Thoracic aorta (tissue), 2 donors: ENCODE data around the gene KLHL2. TPM values are rescaled to one million over a fixed set of nuclear protein-coding genes. Genes with fewer than 3 reads are reported as not detected.

Experiments used
- ATAC-seq: fragments of 150-250 bp; one replicate; pipeline ENCODE4 v1.8.0; 2017; ENCODE audit warnings: low read depth; ENCODE audit not compliant: insufficient number of reproducible peaks, low FRiP score
- DNase-seq: peaks from one replicate; pipeline ENCODE4 v3.0.0-alpha.2; 2020; ENCODE audit warnings: low spot score
- H3K27ac ChIP-seq, 2 donors: fragments of 200-600 bp; sonication (generic); 1 replicate in 1 of 2; 2 replicates in 1 of 2; pipeline ENCODE4 v1.5.1; 2016; ENCODE audit warnings: mild to moderate bottlenecking in 2 of 2, moderate library complexity in 2 of 2
- H3K27me3 ChIP-seq: fragments of 200-600 bp; sonication (generic); replicated peaks from 2 replicates; pipeline ENCODE4 v1.6.0; 2016; ENCODE audit warnings: mild to moderate bottlenecking; ENCODE audit not compliant: insufficient read depth
- H3K36me3 ChIP-seq: fragments of 200-600 bp; sonication (generic); one replicate; pipeline ENCODE4 v1.5.1; 2016
- H3K4me1 ChIP-seq, 2 donors: fragments of 200-600 bp; sonication (generic); 1 replicate in 1 of 2; 2 replicates in 1 of 2; pipeline versions ENCODE4 v1.5.1 to v1.6.0; 2016; ENCODE audit warnings: low read depth in 2 of 2, mild to moderate bottlenecking in 1 of 2; ENCODE audit not compliant: control insufficient read depth in 1 of 2
- H3K4me3 ChIP-seq: fragments of 200-600 bp; sonication (generic); 2 replicates; pipeline ENCODE4 v1.5.1; 2016; ENCODE audit warnings: mild to moderate bottlenecking
- H3K9me3 ChIP-seq: fragments of 200-600 bp; sonication (generic); 2 replicates; pipeline ENCODE4 v1.5.1; 2016
- total RNA-seq, 2 donors: library from RNA; depleted of rRNA; stranded (reverse); fragments of >200 nt; gene quantifications; one replicate each; pipeline versions ENCODE4 v1.1.0 to v1.2.3, GENCODE V29; 2016
- TF ChIP-seq, protein P1 (sequence below): fragments of 200-600 bp; sonication (generic); IDR thresholded peaks from one replicate; pipeline ENCODE4 v1.5.1; 2019; ENCODE audit warnings: antibody characterized with exemption

KLHL2 gene
- total RNA-seq, 2 donors from 2014 or later, result 13.5 to 48.2 TPM

DNA sequence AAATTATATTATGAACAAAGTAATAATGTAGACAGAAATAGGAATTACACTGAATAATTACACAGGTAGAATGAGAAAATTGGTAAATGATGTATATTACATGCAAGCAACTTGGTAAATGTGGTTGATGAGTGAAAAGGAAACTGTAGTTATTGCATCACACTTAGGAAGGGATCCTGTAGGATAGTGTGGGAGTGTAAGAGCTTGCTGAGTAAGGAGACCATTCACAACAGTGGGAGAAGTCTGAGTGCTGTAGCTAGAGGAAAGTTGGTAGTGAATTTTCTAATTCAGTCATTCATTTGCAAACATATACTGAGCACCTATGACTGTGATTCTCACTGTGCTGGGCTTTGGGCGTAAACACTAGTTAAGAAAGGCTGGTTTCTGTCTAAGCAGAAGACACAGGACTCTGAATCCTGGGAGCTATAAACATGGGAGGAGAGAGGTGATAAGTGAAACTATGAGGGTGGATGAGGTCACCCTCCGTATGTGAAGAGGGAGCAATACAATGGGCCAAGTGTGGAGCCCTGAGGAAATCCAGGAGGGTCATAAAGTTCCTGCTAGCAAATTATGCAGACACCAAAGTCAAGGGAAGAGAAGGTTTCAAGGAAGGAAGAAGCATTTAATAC lies 157.2 kb downstream of the KLHL2 start:
- no peaks in the 10 kb centered on the region for H3K27me3 ChIP-seq
- no peaks in the 10 kb centered on the region for H3K9me3 ChIP-seq
- H3K27ac ChIP-seq, result no peak overlapping the region
- TF ChIP-seq, protein P1, sequence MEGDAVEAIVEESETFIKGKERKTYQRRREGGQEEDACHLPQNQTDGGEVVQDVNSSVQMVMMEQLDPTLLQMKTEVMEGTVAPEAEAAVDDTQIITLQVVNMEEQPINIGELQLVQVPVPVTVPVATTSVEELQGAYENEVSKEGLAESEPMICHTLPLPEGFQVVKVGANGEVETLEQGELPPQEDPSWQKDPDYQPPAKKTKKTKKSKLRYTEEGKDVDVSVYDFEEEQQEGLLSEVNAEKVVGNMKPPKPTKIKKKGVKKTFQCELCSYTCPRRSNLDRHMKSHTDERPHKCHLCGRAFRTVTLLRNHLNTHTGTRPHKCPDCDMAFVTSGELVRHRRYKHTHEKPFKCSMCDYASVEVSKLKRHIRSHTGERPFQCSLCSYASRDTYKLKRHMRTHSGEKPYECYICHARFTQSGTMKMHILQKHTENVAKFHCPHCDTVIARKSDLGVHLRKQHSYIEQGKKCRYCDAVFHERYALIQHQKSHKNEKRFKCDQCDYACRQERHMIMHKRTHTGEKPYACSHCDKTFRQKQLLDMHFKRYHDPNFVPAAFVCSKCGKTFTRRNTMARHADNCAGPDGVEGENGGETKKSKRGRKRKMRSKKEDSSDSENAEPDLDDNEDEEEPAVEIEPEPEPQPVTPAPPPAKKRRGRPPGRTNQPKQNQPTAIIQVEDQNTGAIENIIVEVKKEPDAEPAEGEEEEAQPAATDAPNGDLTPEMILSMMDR, result no peak
- H3K36me3 ChIP-seq, result no peaks in the 10 kb centered on the region
- DNase-seq, result no peak
- no peaks in the 10 kb centered on the region for H3K4me1 ChIP-seq
- H3K4me3 ChIP-seq, result no peak overlapping the region
- ATAC-seq, result no peak

DNA sequence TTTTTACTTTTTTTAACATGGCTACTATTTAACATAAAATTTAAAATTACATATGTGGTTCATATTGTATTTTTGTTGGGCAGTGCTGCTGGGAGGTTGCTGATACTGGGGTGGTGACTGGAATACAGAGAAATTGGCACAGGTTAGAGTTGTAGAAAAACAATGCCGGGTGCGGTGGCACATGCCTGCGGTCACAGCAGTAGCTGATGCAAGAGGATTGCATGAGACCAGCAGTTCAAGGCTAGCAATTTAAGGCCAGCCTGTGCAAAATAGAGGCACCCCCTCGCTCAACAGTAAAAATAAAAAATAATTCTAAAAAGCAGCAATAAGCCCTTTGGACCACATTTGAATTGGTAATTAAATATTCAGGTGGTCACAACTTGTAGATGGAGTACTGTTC lies 159.7 kb downstream of the KLHL2 start:
- Histone ChIP-seq H3K36me3 (no peaks in the 10 kb centered on the region), H3K27me3 (no peaks in the 10 kb centered on the region), H3K4me1 (no peaks in the 10 kb centered on the region), H3K4me3 (no peak overlapping the region), H3K27ac (no peak overlapping the region), H3K9me3 (no peaks in the 10 kb centered on the region)
- TF ChIP-seq, protein P1, result no peak
- no peak for DNase-seq
- no peak for ATAC-seq

DNA sequence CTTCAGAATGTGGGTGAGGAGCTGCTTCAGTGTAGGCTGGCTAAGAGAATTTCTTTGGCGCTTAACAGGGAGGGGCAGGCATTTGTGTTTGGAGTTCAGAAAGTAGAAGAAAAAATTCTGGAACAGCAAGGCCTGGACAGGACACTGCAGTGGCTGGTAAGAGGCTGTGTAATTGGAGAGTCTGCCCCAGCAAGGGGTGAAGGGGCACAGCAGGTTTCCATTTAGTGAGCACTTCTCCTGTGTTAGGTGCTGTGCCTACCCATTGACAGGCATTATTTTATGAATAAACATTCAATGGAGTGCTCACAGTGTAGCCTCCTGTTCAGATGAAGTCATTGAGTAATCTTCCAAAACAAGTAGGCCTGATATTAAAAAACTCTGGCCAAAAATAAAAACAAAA lies 160.8 kb downstream of the KLHL2 start:
- DNase-seq, result no peak
- Histone ChIP-seq H3K9me3 (no peaks in the 10 kb centered on the region), H3K27me3 (no peaks in the 10 kb centered on the region), H3K4me1 (no peaks in the 10 kb centered on the region), H3K27ac (no peak overlapping the region), H3K36me3 (no peaks in the 10 kb centered on the region), H3K4me3 (no peak overlapping the region)
- no peak for ATAC-seq
- TF ChIP-seq, protein P1, result no peak

DNA sequence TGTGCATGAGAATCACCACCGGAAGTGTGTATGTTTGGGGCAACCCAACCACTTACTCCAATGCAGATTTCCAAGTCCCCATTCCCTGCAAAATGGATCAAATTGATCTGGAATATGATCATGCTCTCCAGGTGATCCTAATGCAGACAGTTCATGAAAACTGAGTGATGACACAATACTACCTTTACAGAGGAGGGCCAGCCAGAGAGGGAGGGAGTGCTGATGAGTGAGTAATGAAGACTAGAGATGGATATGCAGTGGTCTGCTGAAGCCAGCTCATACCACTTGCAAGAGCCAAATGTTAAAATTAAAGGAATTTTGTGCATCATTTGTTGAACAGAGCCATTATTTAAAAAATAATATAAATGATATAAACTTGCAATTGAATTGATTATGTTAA lies 161.2 kb downstream of the KLHL2 start:
- no peak overlapping the region for H3K27ac ChIP-seq
- ATAC-seq (no peak), DNase-seq (no peak)
- H3K4me3 ChIP-seq, result no peak overlapping the region
- H3K36me3 ChIP-seq, result no peaks in the 10 kb centered on the region
- no peaks in the 10 kb centered on the region for H3K27me3 ChIP-seq
- H3K9me3 ChIP-seq, result no peaks in the 10 kb centered on the region
- no peaks in the 10 kb centered on the region for H3K4me1 ChIP-seq
- TF ChIP-seq, protein P1, result no peak

DNA sequence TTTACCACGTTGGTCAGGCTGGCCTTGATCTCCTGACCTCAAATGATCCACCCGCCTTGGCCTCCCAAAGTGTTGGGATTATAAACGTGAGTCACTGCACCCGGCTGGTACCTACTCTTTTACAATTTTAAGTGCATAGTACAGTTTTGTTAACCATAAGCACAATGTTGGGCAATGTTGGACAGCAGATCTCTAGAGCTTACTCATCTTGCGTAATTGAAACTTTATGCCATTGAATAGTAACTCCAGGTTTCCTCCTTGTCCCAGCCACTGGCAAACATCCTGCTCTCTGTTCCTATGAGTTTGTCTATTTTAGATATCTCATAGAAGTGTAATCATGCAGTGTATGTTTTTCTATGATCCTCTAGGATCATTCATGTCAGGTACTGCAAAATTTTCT lies 162.2 kb downstream of the KLHL2 start:
- no peak for DNase-seq
- no peak overlapping the region for H3K4me3 ChIP-seq
- ATAC-seq, result no peak
- H3K27ac ChIP-seq, result no peak overlapping the region
- no peaks in the 10 kb centered on the region for H3K9me3 ChIP-seq
- H3K27me3 ChIP-seq, result no peaks in the 10 kb centered on the region
- no peaks in the 10 kb centered on the region for H3K36me3 ChIP-seq
- TF ChIP-seq, protein P1, result no peak
- H3K4me1 ChIP-seq, result no peaks in the 10 kb centered on the region
